ENCODE measurements around the gene NCOA3.

NCOA3 gene

DNA sequence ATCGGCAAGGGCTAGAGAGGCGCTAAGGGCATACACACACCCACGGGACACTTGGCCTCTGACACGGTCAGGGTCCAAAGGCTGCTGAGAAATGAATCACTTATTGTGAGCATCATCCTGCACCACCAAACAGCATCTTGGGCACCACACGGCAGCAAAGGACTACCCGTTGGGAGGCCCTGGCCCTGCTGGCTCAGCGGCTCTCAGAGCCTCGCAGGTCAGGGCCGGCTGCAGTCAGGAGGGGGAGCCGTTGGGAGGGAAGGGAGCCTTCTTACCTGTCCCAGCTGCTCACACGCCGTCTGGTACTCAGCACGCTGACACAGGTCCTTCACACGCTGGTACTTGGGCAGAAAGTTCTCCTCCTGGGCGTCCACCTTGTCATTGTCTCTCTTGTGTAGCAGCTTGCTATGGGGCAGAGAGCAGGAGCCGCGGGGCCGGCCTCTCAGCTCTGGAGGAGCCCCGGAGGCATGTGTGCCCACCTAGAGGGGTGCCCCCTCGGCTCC lies 174.6 kb downstream of the NCOA3 start:
- no peak overlapping the region for H3K4me3 ChIP-seq (ENCODE audit: low read depth, low read length)
- TF ChIP-seq, protein P1, sequence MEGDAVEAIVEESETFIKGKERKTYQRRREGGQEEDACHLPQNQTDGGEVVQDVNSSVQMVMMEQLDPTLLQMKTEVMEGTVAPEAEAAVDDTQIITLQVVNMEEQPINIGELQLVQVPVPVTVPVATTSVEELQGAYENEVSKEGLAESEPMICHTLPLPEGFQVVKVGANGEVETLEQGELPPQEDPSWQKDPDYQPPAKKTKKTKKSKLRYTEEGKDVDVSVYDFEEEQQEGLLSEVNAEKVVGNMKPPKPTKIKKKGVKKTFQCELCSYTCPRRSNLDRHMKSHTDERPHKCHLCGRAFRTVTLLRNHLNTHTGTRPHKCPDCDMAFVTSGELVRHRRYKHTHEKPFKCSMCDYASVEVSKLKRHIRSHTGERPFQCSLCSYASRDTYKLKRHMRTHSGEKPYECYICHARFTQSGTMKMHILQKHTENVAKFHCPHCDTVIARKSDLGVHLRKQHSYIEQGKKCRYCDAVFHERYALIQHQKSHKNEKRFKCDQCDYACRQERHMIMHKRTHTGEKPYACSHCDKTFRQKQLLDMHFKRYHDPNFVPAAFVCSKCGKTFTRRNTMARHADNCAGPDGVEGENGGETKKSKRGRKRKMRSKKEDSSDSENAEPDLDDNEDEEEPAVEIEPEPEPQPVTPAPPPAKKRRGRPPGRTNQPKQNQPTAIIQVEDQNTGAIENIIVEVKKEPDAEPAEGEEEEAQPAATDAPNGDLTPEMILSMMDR (IDR thresholded peaks at IDR 0.05; ENCODE audit: low read depth, low read length) = no peak

DNA sequence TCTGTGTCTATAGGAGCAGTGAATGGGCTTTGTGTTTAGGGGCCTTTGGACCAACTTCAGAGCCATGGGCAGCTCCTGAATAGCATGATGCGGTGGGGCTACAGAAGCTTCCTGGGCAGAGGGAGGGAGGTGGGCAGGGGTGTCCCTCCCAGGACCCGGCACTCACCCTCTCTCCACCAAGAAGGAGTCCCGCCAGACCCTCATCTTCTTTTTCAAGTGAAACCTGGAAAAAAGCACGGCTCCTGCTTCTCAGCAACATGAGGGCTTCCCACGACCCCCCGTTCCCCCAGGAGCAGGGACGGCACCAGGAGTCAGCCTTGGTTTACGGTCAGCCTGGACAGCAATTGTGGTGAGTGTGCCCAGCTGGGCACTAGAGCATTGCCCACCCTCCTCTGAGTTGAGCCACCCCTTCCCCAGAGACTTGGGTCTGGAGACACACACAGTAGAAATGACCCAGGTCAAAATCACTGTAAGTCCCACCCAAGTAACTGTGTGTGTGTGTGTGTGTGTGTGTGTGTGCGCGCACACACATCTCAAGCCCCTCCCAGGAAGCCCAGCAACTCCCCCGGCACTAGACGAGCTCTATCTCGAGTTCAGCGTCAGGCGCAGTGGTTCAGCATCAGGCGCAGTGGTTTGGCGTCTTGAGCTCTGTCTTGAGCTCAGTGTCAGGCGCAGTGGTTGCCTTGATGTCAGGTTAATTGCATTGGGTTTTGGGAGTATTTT lies 175.4 kb downstream of the NCOA3 start:
- TF ChIP-seq, protein P1 (IDR thresholded peaks at IDR 0.05; ENCODE audit: low read depth, low read length) = no peak
- no peak overlapping the region for H3K4me3 ChIP-seq (ENCODE audit: low read depth, low read length)

DNA sequence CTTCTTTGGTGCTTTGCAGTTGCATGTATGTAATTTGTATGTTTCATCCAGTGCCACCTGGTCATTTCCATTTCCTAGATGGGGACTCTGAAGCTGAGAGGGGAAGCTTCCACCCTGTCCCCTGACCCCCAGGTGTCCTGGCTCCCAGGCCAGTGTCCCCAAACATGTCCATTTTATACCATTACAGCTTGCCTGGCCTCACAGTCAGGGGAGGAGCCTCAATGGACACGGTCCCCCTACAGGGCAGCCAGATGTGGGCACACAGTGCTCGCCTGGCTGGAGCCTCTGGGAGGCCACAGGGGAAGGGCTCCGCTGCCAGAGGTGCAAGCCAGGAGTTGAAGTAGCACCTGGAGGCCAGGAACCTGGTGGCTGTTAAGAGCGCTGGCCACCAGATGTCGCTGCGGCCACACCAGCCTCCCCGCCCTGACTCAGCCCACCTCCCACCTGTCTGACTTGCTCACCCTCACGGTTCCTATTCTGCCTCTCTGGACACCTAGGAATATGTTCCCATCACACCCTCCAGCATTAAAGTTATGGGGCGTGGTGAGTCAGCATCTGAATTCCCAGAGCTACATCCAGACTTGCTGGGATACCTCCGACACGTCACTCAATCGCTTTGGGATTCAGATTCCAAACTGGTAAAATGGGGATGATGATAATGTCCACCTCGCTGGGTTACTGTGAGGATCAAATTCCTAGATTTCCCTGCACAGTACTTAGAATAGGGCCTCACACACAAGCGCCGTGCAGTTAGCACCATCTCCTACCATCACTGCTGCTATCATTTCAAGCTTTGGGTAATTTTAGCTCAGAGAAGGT lies 176.2 kb downstream of the NCOA3 start:
- no peak overlapping the region for H3K4me3 ChIP-seq (ENCODE audit: low read depth, low read length)
- TF ChIP-seq, protein P1 (IDR thresholded peaks at IDR 0.05; ENCODE audit: low read depth, low read length) = peak; percentile 60

DNA sequence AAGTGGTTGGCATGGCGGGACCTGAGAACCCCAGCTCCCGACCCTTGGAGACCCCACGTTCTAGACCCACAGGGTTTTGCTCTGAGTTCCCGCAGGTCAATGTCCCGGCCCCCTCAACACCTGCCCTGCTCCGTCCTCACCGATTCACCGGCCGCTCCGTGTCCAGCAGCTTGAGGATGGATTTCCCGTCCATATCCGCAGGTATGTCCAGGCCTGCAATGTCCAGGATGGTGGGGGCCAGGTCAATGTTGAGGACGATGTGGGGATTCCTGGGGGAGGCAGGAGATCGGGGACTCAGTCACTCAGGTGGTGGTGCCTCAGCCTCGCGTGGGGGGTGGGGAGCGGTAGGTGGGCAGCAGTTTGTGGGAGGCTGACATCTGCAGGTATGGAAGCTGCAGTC lies 176.8 kb downstream of the NCOA3 start:
- TF ChIP-seq, protein P1 (IDR thresholded peaks at IDR 0.05; ENCODE audit: low read depth, low read length) = no peak
- H3K4me3 ChIP-seq (ENCODE audit: low read depth, low read length) = no peak overlapping the region

DNA sequence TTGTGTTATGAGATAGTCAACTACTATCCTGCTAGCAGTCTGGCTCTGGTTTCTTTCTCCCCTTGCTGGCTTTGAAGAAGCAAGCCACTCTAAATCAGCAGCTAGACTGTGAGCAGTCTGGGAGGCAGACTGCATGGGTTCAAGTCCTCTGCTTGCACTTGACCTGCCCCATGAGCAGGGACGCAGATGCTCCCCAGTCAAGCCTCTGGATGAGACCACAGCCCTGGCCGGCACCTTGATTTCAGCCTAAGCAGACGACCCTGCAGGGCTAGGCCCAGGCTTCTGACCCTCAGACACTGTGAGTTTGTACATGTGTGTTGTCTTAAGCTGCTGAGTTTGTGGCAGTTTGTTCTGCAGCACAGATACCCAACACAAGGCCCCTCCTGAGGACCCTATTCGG lies 177.8 kb downstream of the NCOA3 start:
- H3K4me3 ChIP-seq (ENCODE audit: low read depth, low read length) = no peak overlapping the region
- TF ChIP-seq, protein P1 (IDR thresholded peaks at IDR 0.05; ENCODE audit: low read depth, low read length) = no peak

DNA sequence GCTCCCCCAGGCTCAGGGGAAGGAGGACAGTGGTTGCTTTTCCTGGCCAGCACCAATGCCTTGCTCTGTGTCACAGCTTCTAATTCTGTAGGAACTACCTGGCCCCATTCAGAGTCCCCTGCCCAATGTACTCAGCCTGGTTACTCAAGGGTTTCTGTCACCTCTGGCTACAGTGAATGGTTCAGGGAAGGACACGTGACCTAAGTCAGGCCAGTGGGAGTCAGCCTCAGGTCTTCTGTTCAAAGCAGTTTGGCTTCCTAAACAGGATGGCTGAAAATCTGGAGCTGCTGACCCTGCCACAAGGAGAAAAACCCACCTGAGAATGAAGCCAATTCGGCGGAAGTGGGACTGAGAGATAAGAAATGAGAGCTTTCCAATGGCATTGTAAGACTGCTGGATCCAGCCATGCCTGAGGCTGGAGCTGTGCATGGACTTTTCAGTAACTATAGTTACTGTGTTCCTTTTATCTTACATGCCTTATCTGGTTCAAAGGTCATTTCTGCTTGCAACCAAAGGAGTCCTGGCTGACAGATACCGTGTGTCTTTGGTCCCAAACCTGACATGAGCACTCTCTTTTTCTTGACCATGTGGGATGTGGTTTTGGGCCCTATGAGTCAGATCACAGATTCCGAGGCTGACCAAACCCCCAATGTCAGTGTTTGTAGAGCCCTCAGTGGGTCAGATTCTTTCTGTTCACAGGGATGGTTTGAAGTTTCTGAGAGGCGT lies 179.3 kb downstream of the NCOA3 start:
- TF ChIP-seq, protein P1 (IDR thresholded peaks at IDR 0.05; ENCODE audit: low read depth, low read length) = no peak
- H3K4me3 ChIP-seq (ENCODE audit: low read depth, low read length) = no peak overlapping the region
